NCI-H128 (cell line): Measurements from ENCODE around the gene CD47.

Experiments
- DNase-seq: peaks from one replicate; lab custom pipeline; 2025; ENCODE audit not compliant: unreplicated experiment; lab: John Stamatoyannopoulos, UW

Gene CD47

GRCh38 chr3:108090701-108091497 is at the start of gene CD47:
Gene CD47 (minus strand): TSS chr3:108091031. CDS start chr3:108090908, 123 bp downstream.
- DNase-seq: peak; percentile 74

GRCh38 chr3:108137460-108137814 is 46.6 kb upstream of the CD47 start:
- no peak for DNase-seq

GRCh38 chr3:108136561-108137459 is 46.0 kb upstream of the CD47 start:
- DNase-seq: no peak

GRCh38 chr3:108134555-108134880 is 43.7 kb upstream of the CD47 start:
- no peak for DNase-seq

GRCh38 chr3:108133858-108134554 is 43.2 kb upstream of the CD47 start:
- DNase-seq: no peak

- DNase-seq: no peak
Observed at GRCh38 chr3:108133048-108133369, 42.2 kb upstream of the CD47 start.

GRCh38 chr3:108131475-108132134 is 40.8 kb upstream of the CD47 start:
- DNase-seq: no peak

- DNase-seq: no peak
Observed at GRCh38 chr3:108130701-108131474, 40.1 kb upstream of the CD47 start.

GRCh38 chr3:108130236-108130635 is 39.4 kb upstream of the CD47 start:
- DNase-seq: no peak

- no peak for DNase-seq
Observed at GRCh38 chr3:108127301-108127988, 36.6 kb upstream of the CD47 start.

- no peak for DNase-seq
Observed at GRCh38 chr3:108126348-108126747, 35.5 kb upstream of the CD47 start.

GRCh38 chr3:108125550-108126071 is 34.8 kb upstream of the CD47 start:
- no peak for DNase-seq

- DNase-seq: no peak
Observed at GRCh38 chr3:108125153-108125543, 34.3 kb upstream of the CD47 start.

- DNase-seq: no peak
Observed at GRCh38 chr3:108124337-108125152, 33.7 kb upstream of the CD47 start.

GRCh38 chr3:108123326-108123725 is 32.5 kb upstream of the CD47 start:
- DNase-seq: no peak

GRCh38 chr3:108122276-108122675 is 31.4 kb upstream of the CD47 start:
- no peak for DNase-seq

- no peak for DNase-seq
Observed at GRCh38 chr3:108119398-108120104, 28.7 kb upstream of the CD47 start.

GRCh38 chr3:108118038-108118768 is 27.4 kb upstream of the CD47 start:
- no peak for DNase-seq
